ENCODE data around the gene CKS1B. TPM values are rescaled to one million over a fixed set of nuclear protein-coding genes. Genes with fewer than 3 reads are reported as not detected.
"Not testable (repeated sequence)": the region's sequence is repeated elsewhere in the genome, so short reads cannot be mapped to it uniquely, and the experiment has no call there.

The CKS1B gene
- total RNA-seq, 1 experiment from 2014 or later: 259 TPM

DNA sequence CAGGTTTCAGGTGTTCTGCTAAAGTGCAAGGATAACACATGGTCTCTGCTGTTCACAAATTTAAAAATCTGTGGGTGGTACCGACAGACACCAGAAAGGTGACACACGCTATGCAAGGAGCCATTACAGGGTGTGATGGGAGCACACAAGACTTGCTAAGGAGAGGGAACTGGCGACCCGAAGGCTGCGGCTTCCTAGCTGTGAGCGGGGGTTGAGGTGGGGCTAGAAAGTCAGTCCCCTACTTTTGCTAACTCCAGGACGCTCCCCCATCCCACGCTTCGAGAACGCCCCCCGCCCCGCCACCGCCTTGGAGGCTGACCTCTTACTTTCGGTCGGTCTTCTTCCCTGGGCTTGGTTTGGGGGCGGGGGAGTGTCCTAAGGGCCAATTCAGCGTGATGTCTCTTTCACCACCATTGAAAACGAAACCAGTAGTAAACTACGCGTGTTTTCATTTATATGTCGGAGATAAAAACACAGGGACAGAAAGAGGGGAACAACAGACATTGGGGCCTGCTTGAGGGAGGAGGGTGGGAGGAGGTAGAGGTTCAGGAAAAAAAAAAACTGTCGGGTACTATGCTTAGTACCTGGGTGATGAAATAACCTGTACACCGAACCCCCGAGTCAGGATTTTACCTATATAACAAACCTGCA lies 1.1 kb downstream of the CKS1B start:
- POLR2A ChIA-PET: interaction anchor here (1.3 to 1.8 kb wide), 2 partner anchors 8 to 39 kb away, joined by 4 to 5 read pairs; partner anchors contain the start of genes FLAD1 and PMVK
- Histone ChIP-seq H3K36me3 (ENCODE audit: control insufficient read depth, insufficient read depth, low read length) (peaks cover 2% of the 10 kb centered on the region; the same call in 1 of the 2 replicates), H3K4me3 (ENCODE audit: low read depth, low read length) (peak overlapping the region; percentile 52), H3K27me3 (replicated peaks; ENCODE audit: control insufficient read depth, insufficient read depth, low read length) (no peaks in the 10 kb centered on the region), H3K4me1 (peaks cover 22% of the 10 kb centered on the region), H3K9me3 (no peaks in the 10 kb centered on the region)
- Mint-ChIP-seq H3K9me3 (ENCODE audit: unreplicated experiment) (no peaks in the 10 kb centered on the region), H3K36me3 (ENCODE audit: insufficient read depth, unreplicated experiment) (peaks cover 30% of the 10 kb centered on the region), H3K27ac (ENCODE audit: unreplicated experiment) (no peak overlapping the region), H3K4me3 (ENCODE audit: unreplicated experiment) (no peak overlapping the region), H3K27me3 (ENCODE audit: insufficient read depth, unreplicated experiment) (no peaks in the 10 kb centered on the region), H3K4me1 (ENCODE audit: low read depth, unreplicated experiment) (peaks cover 18% of the 10 kb centered on the region)
- CTCF ChIA-PET: interaction anchor here (2.3 kb wide), 1 partner anchor 24 kb away, joined by 8 read pairs; no protein-coding TSS in a partner anchor
- TSS peak; percentile 66 for BruUV-seq (replicated peaks)
- TF ChIP-seq, protein P1, sequence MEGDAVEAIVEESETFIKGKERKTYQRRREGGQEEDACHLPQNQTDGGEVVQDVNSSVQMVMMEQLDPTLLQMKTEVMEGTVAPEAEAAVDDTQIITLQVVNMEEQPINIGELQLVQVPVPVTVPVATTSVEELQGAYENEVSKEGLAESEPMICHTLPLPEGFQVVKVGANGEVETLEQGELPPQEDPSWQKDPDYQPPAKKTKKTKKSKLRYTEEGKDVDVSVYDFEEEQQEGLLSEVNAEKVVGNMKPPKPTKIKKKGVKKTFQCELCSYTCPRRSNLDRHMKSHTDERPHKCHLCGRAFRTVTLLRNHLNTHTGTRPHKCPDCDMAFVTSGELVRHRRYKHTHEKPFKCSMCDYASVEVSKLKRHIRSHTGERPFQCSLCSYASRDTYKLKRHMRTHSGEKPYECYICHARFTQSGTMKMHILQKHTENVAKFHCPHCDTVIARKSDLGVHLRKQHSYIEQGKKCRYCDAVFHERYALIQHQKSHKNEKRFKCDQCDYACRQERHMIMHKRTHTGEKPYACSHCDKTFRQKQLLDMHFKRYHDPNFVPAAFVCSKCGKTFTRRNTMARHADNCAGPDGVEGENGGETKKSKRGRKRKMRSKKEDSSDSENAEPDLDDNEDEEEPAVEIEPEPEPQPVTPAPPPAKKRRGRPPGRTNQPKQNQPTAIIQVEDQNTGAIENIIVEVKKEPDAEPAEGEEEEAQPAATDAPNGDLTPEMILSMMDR (IDR thresholded peaks at IDR 0.05; ENCODE audit: insufficient read depth in 1 of 2, low read depth in 1 of 2, low read length in 1 of 2, severe bottlenecking in 1 of 2, unreplicated experiment in 1 of 2): no peak
- intact Hi-C loops (cut with micrococcal nuclease; ENCODE audit: unreplicated experiment): no loop called here
- DNase-seq: peak; percentile 62 to 63

DNA sequence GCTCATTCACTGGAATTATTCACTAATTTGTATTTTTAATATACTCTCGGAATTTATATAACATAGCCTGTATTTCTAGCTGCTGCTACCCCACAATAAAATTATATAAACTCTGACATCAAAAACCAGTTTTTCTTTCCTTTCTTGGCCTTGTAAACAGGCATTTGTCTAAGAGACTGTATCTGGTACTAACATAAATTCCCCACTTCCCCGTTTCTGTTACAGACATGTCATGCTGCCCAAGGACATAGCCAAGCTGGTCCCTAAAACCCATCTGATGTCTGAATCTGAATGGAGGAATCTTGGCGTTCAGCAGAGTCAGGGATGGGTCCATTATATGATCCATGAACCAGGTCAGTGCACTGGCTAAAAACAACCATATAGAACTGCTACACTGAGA lies 3.3 kb downstream of the CKS1B start:
- H3K36me3 Mint-ChIP-seq (ENCODE audit: insufficient read depth, unreplicated experiment): peaks cover 40% of the 10 kb centered on the region
- H3K4me3 Mint-ChIP-seq (ENCODE audit: unreplicated experiment); H3K36me3 ChIP-seq (ENCODE audit: control insufficient read depth, insufficient read depth, low read length); H3K27me3 Mint-ChIP-seq (ENCODE audit: insufficient read depth, unreplicated experiment); H3K9me3 ChIP-seq; intact Hi-C loops (cut with micrococcal nuclease; ENCODE audit: unreplicated experiment); CTCF ChIA-PET; BruUV-seq (replicated peaks); H3K27ac Mint-ChIP-seq (ENCODE audit: unreplicated experiment); H3K27me3 ChIP-seq (replicated peaks; ENCODE audit: control insufficient read depth, insufficient read depth, low read length); H3K9me3 Mint-ChIP-seq (ENCODE audit: unreplicated experiment); H3K4me1 Mint-ChIP-seq (ENCODE audit: low read depth, unreplicated experiment); H3K4me1 ChIP-seq; DNase-seq; POLR2A ChIA-PET; H3K4me3 ChIP-seq (ENCODE audit: low read depth, low read length): not testable (repeated sequence)

DNA sequence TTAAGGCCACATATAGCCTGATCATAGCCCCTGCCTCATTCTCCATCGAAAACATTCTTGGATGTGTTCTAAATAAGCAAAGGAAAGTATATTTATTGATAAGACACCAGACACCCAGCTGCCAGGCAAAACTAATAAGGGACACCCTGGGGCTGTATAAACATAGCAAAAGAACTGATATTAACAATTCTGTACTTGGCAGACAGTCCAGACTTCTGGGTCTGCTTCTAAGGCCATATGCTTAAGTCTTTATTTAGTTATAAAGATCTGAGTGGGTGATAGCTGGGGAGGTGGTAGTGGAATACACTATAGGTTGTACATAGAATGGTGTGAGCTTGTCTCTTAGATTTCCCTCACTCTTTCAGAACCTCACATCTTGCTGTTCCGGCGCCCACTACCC lies 3.9 kb downstream of the CKS1B start:
- TF ChIP-seq, protein P1 (IDR thresholded peaks at IDR 0.05; ENCODE audit: insufficient read depth in 1 of 2, low read depth in 1 of 2, low read length in 1 of 2, severe bottlenecking in 1 of 2, unreplicated experiment in 1 of 2): no peak
- no peaks in the 10 kb centered on the region for H3K4me1 Mint-ChIP-seq (ENCODE audit: low read depth, unreplicated experiment)
- Histone ChIP-seq H3K27me3 (replicated peaks; ENCODE audit: control insufficient read depth, insufficient read depth, low read length) (no peaks in the 10 kb centered on the region), H3K4me1 (no peaks in the 10 kb centered on the region; the same call in 1 of the 2 replicates), H3K4me3 (ENCODE audit: low read depth, low read length) (no peak overlapping the region), H3K36me3 (ENCODE audit: control insufficient read depth, insufficient read depth, low read length) (no peaks in the 10 kb centered on the region; the same call in 1 of the 2 replicates), H3K9me3 (no peaks in the 10 kb centered on the region)
- peaks cover 40% of the 10 kb centered on the region for H3K36me3 Mint-ChIP-seq (ENCODE audit: insufficient read depth, unreplicated experiment)
- DNase-seq: no peak
- CTCF ChIA-PET: no interaction called here
- H3K27me3 Mint-ChIP-seq (ENCODE audit: insufficient read depth, unreplicated experiment): no peaks in the 10 kb centered on the region
- H3K4me3 Mint-ChIP-seq (ENCODE audit: unreplicated experiment): no peak overlapping the region
- no peaks in the 10 kb centered on the region for H3K9me3 Mint-ChIP-seq (ENCODE audit: unreplicated experiment)
- H3K27ac Mint-ChIP-seq (ENCODE audit: unreplicated experiment): no peak overlapping the region
- no TSS peak for BruUV-seq (replicated peaks)
- POLR2A ChIA-PET: no interaction called here
- intact Hi-C loops (cut with micrococcal nuclease; ENCODE audit: unreplicated experiment): no loop called here
